Right cardiac atrium (tissue), 5 donors: ENCODE measurements around the gene INO80B. TPM values are rescaled to one million over a fixed set of nuclear protein-coding genes. Genes with fewer than 3 reads are reported as not detected.

Experiments
- ATAC-seq, 2 donors: fragments of 200-7000 bp; cut with Tn5 transposase; one replicate each; pipeline versions ENCODE4 v1.8.0 to v1.9.1; 2020; ENCODE audit warnings: moderate library complexity in 2 of 2, mild to moderate bottlenecking in 1 of 2
- DNase-seq, 3 donors: peaks; one replicate each; pipeline ENCODE4 v3.0.0-alpha.2; 2020
- H3K27ac ChIP-seq: one replicate; pipeline ENCODE4 v1.5.1; 2013; ENCODE audit warnings: mild to moderate bottlenecking, low read length, control low read depth, moderate library complexity
- H3K27me3 ChIP-seq: one replicate; pipeline ENCODE4 v1.6.1; 2013; ENCODE audit not compliant: control insufficient read depth, insufficient read depth
- H3K4me1 ChIP-seq: one replicate; pipeline ENCODE4 v1.6.1; 2013; ENCODE audit warnings: low read length; ENCODE audit not compliant: control insufficient read depth, insufficient read depth
- H3K4me3 ChIP-seq: one replicate; pipeline ENCODE4 v1.5.1; 2013; ENCODE audit warnings: low read length, control low read depth
- H3K9me3 ChIP-seq: one replicate; pipeline ENCODE4 v1.6.1; 2013; ENCODE audit warnings: low read length; ENCODE audit not compliant: control insufficient read depth
- WGBS: extraction: QIAGEN DNeasy Blood & Tissue Kit; methylation state at CpG from one replicate; pipeline ENCODE4 v1.1.7; 2013; 5-methylcytosine and 5-hydroxymethylcytosine counted together
- intact Hi-C, 4 donors: fragments of 100-400 bp; cut with DNase I; formaldehyde crosslinking; loops; one replicate each; pipeline versions ENCODE4 v1.11.0 to v1.14.0; 2022 to 2023
- long read RNA-seq, 4 donors: library from polyadenylated mRNA; unstranded; transcript quantifications; one replicate each; pipeline ENCODE4 v2.0.0, GENCODE V29; 2020 to 2021
- polyA plus RNA-seq: library from polyadenylated mRNA; stranded (reverse); fragments of 200-250 nt; gene quantifications from one replicate; pipeline ENCODE4 v1.2.3, GENCODE V29; 2013
- total RNA-seq, 4 donors: library from RNA; stranded (reverse); fragmentation: NEBNext Ultra II Directional; extraction: Animal tissue kit (Norgen Biotek cat#: 25700); gene quantifications; one replicate each; pipeline ENCODE4 v1.2.1, GENCODE V29; 2021
- donor health status: healthy with polysubstance abuse.
- donor health status: DM: no; HTN: yes; CAD: no.
- donor health status: DM: no; HTN: no; CAD: no.
- donor health status: DM: no; HTN: yes; CAD: no; lungs with severe emphysema.
- donor health status: DM: yes; HTN: yes; CAD: no.

Gene INO80B
- total RNA-seq = 10 to 100 TPM; 19.2 to 22.9 (median 20.7) TPM
- 16.8 TPM for polyA plus RNA-seq
- long read RNA-seq, donor 1, partial matches to known transcripts = 0 of 2 reads
- long read RNA-seq, donor 1, other reads (novel, unspliced or antisense) = 0 of 2 reads
- long read RNA-seq, donor 2, partial matches to known transcripts = 0 of 4 reads
- long read RNA-seq, donor 2, other reads (novel, unspliced or antisense) = 0 of 4 reads
- long read RNA-seq, donor 3 = 0 reads
- long read RNA-seq, donor 4, transcript INO80B-201 (5 exons, 1,261 nt) = major isoform, 7 of 8 reads
- long read RNA-seq, donor 4, partial matches to known transcripts = 0 of 8 reads
- long read RNA-seq, donor 4, other reads (novel, unspliced or antisense) = 0 of 8 reads

DNA sequence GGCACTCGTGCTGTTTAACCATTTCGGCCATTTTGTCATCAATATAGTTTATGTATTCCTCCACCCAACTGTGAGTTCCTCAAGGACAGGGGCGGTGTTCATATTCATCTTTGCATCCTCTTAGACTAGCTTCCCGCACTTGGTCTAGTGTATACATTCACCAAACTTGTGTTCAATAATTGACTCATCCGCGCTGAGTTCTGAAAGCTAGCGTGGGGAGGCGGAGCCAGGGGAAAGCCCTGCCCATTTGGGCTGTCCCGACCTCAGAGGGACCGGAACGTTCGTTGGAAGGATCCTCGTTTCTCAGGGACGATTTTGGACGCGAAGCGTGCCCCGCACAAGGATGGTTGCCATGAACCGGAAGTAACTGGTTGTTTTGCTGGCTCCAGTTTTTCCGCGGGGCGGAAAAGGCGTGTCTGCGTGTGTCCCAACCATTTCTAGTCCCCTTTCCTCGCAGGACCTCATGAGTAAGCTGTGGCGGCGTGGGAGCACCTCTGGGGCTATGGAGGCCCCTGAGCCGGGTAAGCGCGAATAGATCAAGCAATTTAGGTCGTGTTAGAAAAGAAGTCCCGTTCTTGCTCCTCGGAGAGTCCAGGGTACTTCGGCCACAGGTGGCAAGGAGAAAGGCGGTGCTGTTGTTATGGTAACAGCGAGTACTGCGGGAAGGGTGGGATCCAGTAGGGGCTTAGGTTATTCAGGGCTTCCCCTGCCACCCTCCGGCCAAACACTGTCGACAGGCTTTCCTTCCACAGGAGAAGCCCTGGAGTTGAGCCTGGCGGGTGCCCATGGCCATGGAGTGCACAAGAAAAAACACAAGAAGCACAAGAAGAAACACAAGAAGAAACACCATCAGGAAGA, at the start of gene INO80B:
TSS of gene INO80B (plus strand) at position 434 of the 858 bp plus-strand sequence. CDS start at position 464, 30 bp downstream.
- Histone ChIP-seq H3K27ac (peak within 1 kb of the TSS; percentile 75), H3K27me3 (no peaks in the 10 kb centered on the region), H3K4me3 (peak within 1 kb of the TSS; percentile 91), H3K4me1 (peaks cover 9% of the 10 kb centered on the region), H3K9me3 (no peaks in the 10 kb centered on the region)
- ATAC-seq = peak; percentile 66 to 68
- DNase-seq = peak; percentile 94 to 97 (median 96)
- 2% methylated on average over 40 of the region's 40 CpGs for WGBS
- intact Hi-C loops = no loop called here

DNA sequence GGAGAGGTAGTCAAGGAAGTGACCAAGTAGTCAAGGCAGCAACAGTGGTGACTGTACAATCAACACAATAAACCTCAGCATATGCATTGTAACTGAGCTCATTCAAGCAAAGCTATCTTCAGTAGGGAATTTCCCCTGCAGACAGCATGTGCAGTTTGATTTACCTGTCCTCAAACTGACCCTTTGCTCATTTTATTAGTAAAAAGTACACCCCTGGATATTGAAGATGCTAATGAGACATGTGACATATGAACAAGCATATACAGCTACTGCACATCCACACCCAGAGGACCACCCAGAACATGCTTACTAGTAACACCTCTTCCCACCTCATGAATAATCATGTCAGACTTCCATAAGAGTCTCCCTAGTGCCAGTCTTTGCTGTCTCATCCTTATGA, 48.9 kb upstream of the INO80B start:
- Histone ChIP-seq H3K4me3 (no peak overlapping the region), H3K27me3 (no peaks in the 10 kb centered on the region), H3K27ac (no peak overlapping the region), H3K9me3 (no peaks in the 10 kb centered on the region), H3K4me1 (no peaks in the 10 kb centered on the region)
- intact Hi-C loops = no loop called here
- no peak for ATAC-seq
- DNase-seq = no peak

DNA sequence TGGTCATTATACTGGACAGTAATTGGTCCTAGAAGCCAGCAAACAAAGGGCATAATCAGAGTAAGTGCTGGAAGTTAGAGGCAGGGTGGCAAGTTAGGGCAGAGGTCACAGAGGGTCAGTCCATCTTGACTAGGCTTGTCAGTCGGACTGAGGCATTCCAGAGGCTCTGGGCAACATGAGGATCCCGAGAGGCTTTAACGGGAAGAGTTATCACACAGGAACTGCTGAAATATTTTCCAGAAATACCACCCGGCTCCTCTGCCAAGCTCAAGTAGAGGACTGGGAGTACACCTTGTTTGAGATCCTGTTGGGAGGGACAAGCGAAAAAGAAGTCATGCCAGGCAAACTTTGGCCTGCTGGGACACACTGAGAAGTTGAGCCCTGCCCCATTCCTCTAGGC, 47.2 kb upstream of the INO80B start:
- intact Hi-C loops = no loop called here
- ATAC-seq = no peak
- no peaks in the 10 kb centered on the region for H3K27me3 ChIP-seq
- no peaks in the 10 kb centered on the region for H3K9me3 ChIP-seq
- no peak overlapping the region for H3K27ac ChIP-seq
- DNase-seq = no peak
- H3K4me1 ChIP-seq = no peaks in the 10 kb centered on the region
- WGBS = 49% methylated on average over 5 of the region's 5 CpGs
- H3K4me3 ChIP-seq = no peak overlapping the region

DNA sequence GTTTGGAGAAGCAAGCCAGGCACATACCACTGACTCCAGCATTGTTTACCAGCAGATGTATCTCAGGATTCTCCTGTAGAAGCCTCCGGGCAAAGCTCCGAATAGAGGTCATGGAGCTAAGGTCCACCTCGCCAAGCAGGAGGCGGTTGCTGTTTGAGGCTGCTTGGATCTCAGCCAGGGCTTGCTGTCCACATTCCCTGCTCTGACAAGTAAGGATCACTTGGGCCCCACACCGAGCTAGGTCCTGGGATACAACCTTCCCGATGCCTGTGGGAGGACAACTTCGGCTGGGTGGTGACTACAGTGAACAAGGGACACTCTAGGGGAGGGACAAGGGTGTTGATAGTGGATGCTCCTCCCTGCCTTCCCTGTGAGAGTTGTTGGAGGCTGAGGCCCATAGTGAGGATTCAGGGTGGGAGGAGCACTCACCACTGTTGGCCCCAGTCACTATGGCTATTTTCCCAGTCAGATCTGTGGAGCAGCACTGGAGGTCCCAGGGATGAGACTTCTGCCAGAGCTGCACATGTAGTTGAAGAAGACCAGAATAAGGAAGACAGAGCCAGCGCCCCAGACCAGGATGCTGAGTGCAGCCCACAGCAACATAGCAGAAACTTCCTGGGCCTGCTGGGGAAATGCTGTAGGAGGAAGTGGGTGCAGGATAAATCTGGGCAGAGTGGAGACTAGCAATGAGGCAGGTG, 41.7 kb upstream of the INO80B start:
- H3K27ac ChIP-seq = no peak overlapping the region
- WGBS = 61% methylated on average over 8 of the region's 8 CpGs
- H3K9me3 ChIP-seq = no peaks in the 10 kb centered on the region
- ATAC-seq = no peak
- DNase-seq = no peak
- H3K27me3 ChIP-seq = no peaks in the 10 kb centered on the region
- H3K4me1 ChIP-seq = peaks cover 2% of the 10 kb centered on the region
- intact Hi-C loops = no loop called here
- no peak overlapping the region for H3K4me3 ChIP-seq

DNA sequence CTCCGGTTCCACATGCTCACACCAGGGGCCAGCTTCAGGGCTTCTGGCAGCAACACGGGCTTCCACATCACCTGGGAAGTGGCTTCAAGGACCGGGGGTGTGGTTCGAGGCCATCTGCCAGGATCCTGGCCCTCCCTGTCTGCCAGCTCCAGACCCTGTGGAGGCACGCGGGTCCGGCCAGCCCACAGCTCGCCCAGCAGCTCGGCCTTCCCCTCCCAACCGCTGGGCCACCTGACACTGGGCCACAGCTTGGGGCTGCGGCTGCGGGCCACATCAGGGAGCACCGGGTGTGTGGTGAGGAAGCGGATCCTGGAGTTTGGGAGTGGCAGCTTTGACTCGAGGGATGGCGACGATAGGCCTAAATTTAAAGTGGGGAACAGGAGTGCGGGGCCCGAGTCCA, 40.4 kb upstream of the INO80B start:
- no peaks in the 10 kb centered on the region for H3K27me3 ChIP-seq
- H3K27ac ChIP-seq = no peak overlapping the region
- intact Hi-C loops = no loop called here
- H3K9me3 ChIP-seq = no peaks in the 10 kb centered on the region
- ATAC-seq (peak; percentile 19 to 38), DNase-seq (no peak)
- WGBS = 42% methylated on average over 19 of the region's 19 CpGs
- H3K4me1 ChIP-seq = peaks cover 2% of the 10 kb centered on the region
- peak overlapping the region; percentile 46 for H3K4me3 ChIP-seq

DNA sequence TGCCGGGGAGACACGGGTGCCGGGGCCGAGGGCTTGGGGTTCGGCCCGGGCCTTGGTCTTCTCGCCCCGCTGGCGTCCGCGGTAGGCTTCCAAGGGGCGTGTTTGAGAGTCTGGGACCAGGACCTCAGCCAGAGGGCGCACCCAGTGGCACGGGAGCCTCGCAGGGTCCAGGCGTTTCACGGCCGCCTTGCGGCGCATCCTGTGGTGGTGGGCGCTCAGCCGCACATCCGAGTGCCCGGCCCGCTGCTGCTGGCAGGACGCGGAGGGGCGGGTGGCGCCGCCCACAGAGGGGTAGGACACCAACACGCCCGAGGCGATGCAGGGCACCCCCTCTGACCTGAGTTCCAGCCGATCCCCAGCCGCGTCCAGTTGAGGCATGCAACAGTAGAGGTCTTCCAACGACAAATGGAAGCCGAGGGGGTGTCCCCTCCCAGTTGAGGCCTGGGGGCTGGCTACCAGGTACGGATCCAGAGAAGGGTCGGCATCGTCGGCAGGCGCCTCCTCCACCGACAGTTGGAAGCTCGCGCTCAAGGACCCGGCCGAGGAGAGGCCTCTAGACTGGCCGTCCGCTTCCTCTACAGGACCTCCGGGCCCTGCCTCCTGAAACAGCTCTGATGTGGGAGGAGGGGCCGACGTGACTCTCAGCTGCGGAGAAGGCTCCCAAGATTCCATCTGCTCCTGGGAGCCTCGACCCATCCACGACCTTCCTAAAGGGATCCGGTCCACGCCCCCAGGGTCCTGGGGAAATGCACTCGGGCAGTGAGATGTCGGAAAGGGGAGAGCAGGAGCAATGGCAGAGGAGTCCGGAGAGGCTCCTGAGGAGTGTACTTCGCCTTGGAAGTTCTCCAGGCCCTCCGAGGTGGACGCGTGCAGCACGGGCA, 39.8 kb upstream of the INO80B start:
- ATAC-seq (peak; percentile 86 to 87), DNase-seq (peak; percentile 67 to 91 (median 88))
- H3K9me3 ChIP-seq = no peaks in the 10 kb centered on the region
- peak overlapping the region; percentile 46 for H3K4me3 ChIP-seq
- intact Hi-C loops = no loop called here
- H3K27me3 ChIP-seq = no peaks in the 10 kb centered on the region
- WGBS = 5% methylated on average over 66 of the region's 66 CpGs
- H3K27ac ChIP-seq = no peak overlapping the region
- peaks cover 2% of the 10 kb centered on the region for H3K4me1 ChIP-seq

DNA sequence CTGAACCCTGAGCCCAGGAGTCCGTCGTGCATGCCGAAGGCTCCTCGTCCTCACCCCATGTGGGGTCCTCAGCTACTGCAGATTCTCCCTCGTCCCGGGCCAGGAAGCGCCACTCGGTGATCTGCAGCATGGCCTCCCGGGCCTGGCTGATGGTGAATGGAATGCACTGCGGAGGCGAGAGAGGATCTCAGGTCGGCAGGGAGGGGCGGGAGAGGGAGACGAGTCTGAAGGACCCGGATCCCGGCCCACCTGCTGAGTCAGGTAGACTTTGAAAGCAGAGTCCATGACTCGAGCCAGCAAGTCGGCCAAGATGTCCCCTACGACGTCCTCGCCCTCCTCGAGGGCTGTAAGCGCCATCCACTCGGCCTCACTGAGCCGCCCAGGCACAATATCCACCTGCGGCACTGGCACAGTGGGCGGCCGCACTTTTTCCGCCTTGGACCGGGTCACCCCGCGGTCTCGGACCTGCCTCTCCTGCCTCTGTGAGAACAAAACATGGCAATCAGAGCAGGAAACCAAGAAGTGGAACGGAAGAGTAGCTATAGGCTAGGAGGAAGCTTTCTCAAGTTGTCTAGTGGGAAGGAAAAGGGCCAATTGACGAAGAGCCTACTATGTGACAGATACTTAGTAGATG, 39.0 kb upstream of the INO80B start:
- peaks cover 2% of the 10 kb centered on the region for H3K4me1 ChIP-seq
- no peaks in the 10 kb centered on the region for H3K9me3 ChIP-seq
- intact Hi-C loops = no loop called here
- no peaks in the 10 kb centered on the region for H3K27me3 ChIP-seq
- H3K4me3 ChIP-seq = peak overlapping the region; percentile 46
- H3K27ac ChIP-seq = no peak overlapping the region
- ATAC-seq = peak in 1 of 2 donors; percentile 15
- DNase-seq = no peak
- 49% methylated on average over 35 of the region's 35 CpGs for WGBS

DNA sequence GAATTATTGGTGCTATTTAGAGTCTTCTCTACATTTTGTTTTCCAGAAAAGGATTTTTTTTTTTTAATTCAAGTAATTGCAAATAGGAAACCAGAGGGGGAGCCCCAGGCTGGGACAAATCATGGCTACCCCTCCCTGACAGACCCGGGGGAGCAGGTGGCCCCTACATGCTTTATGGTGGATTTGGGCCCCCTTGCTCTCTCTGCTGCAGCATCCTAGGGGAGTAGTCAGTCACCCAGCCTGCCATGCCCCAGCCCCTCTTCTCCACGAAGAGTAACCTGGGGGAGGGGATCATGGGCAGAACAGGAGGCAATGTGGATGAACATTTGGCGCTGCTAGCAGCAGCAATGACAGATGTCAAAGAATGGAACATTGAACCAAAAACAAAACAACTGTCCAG, 38.1 kb upstream of the INO80B start:
- no peaks in the 10 kb centered on the region for H3K9me3 ChIP-seq
- H3K27ac ChIP-seq = no peak overlapping the region
- no peak for DNase-seq
- WGBS = 62% methylated on average over 3 of the region's 3 CpGs
- intact Hi-C loops = no loop called here
- ATAC-seq = no peak
- H3K27me3 ChIP-seq = no peaks in the 10 kb centered on the region
- H3K4me3 ChIP-seq = no peak overlapping the region
- H3K4me1 ChIP-seq = peaks cover 2% of the 10 kb centered on the region

DNA sequence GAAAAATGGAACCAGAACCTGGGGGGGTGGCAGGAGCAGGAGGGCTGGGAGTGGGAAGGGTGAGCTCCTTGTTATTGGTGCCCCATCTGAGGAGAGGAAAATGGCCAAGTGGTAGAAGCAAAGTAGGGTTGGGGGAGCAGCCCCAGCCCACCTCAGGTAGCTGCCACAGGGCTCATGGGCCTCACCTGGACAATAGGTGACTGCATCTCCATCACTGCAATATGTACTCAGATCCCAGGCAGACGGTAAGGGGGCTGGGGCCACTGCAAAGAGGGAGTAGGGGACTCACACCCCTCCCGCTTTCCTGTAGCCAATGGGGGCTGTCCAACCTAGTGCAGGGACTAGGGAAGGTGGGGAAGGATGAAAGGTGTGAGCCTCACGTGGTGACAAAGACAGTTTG, 37.7 kb upstream of the INO80B start:
- intact Hi-C loops = no loop called here
- peaks cover 2% of the 10 kb centered on the region for H3K4me1 ChIP-seq
- no peak overlapping the region for H3K27ac ChIP-seq
- no peaks in the 10 kb centered on the region for H3K27me3 ChIP-seq
- no peaks in the 10 kb centered on the region for H3K9me3 ChIP-seq
- ATAC-seq (no peak), DNase-seq (no peak)
- 84% methylated on average over 3 of the region's 3 CpGs for WGBS
- H3K4me3 ChIP-seq = no peak overlapping the region

DNA sequence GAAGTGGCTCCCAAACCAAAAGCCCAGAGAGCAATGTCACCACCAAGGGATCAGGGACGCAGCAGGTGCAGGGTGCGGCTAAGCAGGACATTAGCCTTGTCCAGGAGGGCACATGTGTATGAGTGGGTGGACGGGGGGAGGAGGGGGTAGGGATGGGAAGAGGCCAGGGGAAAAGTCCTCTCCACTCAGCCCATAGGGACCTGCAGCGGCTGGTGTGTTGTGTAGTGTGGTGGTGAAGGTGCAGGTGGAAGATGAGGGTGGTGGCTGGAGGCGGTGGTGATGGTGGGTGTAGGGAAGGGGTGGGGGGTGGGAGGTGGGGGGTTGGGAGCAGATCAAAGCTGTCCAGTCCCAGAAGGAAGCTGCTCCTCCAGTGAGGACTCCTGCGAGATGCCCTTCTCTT, 37.1 kb upstream of the INO80B start:
- no peak overlapping the region for H3K27ac ChIP-seq
- H3K4me3 ChIP-seq = no peak overlapping the region
- peaks cover 2% of the 10 kb centered on the region for H3K4me1 ChIP-seq
- WGBS = 92% methylated on average over 6 of the region's 6 CpGs
- H3K27me3 ChIP-seq = no peaks in the 10 kb centered on the region
- DNase-seq (no peak), ATAC-seq (no peak)
- H3K9me3 ChIP-seq = no peaks in the 10 kb centered on the region
- intact Hi-C loops = no loop called here
